HL-60/S4 treated with retinoic acid at 250 ng/mL for 4 days and 3 days (cell line): ENCODE measurements around the gene SOX30.

ENCODE experiments used
- in situ Hi-C: fragments of 300-500 bp; cut with MboI; formaldehyde crosslinking; loops from 2 replicates; pipeline ENCODE4 v1.7.0; 2022; ENCODE audit warnings: low sequenced_read_pairs

Gene SOX30

DNA sequence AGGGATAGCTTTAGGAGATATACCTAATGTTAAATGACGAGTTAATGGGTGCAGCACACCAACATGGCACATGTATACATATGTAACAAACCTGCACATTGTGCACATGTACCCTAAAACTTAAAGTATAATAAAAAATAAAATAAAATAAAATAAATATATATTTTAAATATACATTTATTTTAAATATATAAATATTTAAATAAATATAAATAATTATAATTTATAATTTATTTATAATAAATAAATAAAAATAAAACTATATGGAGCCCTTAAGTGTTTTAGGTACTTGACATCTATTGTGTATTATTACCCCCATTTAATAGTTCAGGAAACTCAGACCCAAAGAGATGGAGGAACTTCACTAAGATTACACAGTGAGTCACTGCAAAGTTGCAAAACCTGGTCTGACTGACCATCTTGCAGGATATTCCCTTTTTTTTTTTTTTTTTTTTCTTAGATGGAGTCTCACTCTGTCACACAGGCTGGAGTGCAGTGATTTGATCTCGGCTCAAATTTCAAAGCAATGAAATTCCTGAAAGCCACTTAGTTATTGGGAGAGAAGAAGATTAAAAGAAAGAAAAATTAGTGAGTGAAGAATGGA, 13.3 kb upstream of the SOX30 start:
- in situ Hi-C loops, result no loop called here

GRCh38 chr5:157659868-157660660, 7.8 kb upstream of the SOX30 start:
- in situ Hi-C loops, result no loop called here

DNA sequence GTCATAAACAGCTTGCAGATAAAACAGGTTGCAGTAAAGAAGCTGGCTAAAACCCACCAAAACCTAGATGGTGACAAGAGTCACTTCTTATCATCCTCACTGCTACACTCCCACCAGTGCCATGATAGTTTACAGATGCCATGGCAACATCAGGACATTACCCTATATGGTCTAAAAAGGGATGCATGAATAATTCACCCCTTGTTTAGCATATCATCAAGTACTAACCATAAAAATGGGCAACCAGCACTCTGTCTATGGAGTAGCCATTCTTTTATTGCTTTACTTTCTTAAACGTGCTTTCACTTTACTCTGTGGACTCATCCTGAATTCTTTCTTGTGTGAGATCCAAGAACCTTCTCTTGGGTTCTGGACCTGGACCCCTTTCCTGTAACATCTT, 6.7 kb upstream of the SOX30 start:
- in situ Hi-C loops, result no loop called here

GRCh38 chr5:157657516-157657915, 5.3 kb upstream of the SOX30 start:
- in situ Hi-C loops, result no loop called here

- in situ Hi-C loops, result no loop called here
Observed at GRCh38 chr5:157651623-157652376, 438 bp downstream of the SOX30 start.

DNA sequence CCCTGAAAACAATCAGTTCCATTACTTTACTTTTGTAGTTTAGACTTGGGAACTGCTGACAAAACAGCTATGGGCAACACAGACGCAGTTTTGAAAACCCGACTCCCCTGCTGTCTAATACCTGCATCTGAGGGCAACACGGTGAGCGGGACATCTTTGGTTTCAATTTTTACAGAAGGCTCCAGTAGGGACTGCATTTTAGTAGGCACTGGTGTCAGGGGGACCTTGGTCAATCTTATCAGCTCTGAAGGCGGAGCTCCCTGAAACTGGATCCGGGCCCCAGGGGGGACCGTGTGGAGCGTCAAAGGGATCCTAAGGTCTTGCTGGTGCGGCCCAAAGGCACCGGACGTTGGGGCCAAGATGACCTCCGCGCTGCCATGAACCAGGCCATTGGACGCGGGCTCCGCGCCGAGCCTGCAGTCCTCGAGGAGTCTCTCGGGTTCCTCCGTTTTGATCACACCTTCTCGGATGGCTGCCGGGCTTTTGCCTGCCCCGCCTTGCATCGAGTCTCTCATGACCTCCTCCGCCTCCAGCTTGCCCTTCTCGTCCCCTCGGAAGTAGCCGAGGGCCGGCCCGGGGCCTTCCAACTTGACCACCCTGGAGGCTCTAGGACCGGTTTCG, 1.1 kb downstream of the SOX30 start:
- in situ Hi-C loops, result no loop called here

DNA sequence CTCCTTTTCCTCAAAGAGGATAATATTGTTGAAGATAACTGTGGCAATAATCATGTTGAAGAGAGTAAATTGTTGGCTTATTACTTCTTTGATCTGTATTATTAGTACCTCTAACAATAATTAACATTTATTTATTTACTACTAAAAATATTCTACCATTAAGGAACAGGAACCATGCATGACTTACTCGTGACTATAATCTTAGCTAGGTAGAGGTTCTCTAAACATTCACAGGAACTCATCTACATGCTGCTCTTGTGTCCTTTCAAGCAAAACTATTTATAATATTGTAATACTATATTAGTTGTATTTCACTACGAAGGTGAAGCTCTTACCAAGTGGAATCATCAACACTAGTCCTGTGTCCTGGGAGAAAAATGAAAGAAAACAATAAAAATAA, 3.1 kb downstream of the SOX30 start:
- in situ Hi-C loops, result no loop called here

- in situ Hi-C loops, result no loop called here
Observed at GRCh38 chr5:157648275-157648990, 3.8 kb downstream of the SOX30 start.

- in situ Hi-C loops, result no loop called here
Observed at GRCh38 chr5:157640406-157641066, 11.7 kb downstream of the SOX30 start.

DNA sequence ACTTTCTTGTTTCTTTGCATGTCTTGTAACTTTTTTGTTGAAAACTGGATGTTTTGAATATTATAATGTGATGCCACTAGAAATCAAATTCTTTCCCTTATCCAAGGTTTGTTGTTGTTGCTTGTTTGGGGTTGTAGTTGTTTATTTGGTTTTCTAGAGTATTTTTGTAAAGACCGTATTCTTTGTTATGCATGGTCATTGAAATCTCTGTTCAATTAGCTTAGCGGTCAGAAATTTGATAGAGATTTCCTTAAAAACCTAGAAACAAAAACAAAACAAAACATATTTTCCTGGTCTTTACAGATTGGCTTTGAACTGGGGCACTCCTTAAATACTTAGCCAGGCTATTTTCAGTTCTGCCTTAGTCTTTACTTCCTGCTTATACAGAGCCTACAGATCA, 21.9 kb downstream of the SOX30 start:
- in situ Hi-C loops, result no loop called here

DNA sequence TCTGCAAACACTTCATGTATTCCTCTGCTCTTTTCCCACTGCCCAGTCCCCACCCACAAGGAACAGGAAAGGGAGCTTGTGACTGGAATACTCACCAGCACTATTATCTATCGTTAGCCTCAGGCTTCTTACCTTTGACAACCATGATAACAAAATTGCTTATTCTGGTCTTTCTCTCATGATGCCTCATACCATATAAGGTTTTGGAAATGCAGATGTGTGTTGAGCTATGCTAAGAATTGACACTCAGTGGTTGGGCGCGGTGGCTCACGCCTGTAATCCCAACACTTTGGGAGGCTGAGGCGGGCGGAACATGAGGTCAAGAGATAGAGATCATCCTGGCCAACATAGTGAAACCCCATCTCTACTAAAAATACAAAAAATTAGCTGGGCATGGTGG, 25.4 kb downstream of the SOX30 start:
- in situ Hi-C loops, result no loop called here

GRCh38 chr5:157624144-157624543, 28.1 kb downstream of the SOX30 start:
- in situ Hi-C loops, result no loop called here

- in situ Hi-C loops, result no loop called here
Observed at GRCh38 chr5:157620776-157621175, 31.5 kb downstream of the SOX30 start.

DNA sequence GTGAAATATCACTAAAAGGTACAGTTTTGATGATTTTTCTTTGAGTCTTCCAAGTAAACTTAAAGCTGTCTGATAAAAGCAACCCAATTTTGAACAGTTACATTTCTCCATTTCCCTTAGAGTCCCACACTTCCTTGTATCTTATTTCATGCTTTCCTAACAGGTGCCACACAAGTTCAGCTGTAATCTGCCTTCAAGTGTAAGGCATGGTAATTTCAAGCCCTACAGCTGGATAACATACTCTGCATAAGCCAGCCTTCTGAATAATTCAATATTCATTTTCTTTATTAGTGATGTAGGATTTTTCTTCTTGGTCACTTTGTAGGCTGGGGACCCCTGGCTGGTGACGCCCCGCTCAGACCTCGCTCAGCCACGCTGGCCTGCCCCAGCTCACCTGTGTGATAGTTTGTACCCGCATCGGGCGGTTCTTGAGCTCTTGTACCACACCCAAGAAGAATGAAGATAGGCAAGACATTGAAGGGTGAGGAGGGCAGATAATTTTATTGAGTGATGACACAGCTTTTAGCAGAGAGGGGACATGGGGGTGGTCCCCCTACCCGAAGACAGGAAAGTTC, 34.0 kb downstream of the SOX30 start:
- in situ Hi-C loops, result no loop called here

DNA sequence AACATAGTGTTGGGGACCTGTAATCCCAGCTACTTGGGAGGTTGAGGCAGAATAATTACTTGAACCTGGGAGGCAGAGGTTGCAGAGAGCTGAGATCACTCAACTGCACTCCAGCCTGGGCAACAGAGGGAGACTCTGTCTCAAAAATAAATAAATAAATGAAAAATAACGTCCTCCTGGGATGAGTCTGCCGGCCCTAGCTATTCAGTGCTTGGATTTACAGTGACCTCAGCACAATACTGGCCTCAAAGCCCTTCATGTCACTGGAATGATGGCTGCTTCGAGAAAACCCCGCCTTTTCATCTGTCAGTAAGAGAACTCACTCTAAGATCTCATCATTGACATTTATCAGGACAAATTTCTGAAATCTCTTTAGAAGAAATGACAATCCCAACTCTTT, 35.5 kb downstream of the SOX30 start:
- in situ Hi-C loops, result no loop called here

DNA sequence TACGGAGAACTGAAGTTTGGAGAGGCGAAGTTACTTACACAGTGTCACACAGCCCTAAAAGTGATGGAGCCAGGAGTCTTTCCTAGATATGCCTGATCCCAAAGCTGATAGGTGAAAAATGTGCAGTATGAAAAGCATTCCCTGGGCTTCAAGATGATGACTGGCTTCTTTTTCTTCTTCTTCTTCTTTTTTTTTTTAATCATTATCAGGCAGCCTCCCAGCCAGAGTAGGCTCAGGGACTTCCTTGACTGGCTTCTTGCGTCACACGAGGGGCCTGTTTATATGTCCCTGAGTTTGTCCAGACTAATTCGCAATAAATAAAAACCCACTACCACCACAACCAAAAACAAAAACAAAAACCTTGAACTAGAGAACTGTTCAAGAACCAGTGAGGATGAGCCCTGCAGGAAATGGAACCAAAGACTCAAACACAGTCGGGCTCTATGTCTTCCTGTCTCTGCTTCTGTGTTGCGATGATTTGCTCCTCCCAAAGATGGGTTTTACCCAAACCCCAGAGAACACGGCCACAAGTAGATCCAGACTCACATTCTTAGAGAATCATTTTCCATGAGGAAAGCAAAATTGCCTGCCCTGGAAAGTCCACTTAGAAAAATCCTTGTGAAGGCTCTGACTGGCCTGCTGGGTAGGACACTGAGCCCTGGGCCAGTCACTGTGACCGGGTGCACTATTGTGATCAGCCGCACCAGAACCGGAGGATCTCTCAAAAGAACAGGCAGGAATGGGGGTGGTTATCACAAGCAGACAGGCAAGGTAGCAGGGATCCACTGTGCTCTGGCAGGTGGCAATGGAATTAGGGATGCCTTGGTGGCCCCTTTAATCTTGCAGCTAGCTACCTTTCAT, 38.6 kb downstream of the SOX30 start:
- in situ Hi-C loops, result no loop called here

DNA sequence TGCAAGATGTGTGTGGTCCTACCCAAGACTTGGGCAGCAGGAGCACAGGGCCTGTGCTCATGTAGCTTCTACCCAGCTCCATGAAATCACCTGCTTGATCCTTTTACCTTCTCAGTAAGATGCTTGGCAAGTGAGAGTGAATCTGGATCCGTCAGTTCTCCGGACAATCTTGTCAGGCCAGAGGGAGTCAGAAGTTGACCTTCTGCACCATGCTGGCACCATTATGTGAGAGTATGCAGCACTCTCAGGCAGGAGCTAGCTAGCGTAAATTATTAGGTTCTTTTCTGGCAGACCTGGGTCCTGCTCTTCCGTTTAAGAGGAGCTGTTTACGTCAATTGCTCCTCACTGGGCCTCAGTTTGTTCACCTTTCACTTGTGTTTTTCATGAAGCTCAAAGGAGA, 39.7 kb downstream of the SOX30 start:
- in situ Hi-C loops, result no loop called here

DNA sequence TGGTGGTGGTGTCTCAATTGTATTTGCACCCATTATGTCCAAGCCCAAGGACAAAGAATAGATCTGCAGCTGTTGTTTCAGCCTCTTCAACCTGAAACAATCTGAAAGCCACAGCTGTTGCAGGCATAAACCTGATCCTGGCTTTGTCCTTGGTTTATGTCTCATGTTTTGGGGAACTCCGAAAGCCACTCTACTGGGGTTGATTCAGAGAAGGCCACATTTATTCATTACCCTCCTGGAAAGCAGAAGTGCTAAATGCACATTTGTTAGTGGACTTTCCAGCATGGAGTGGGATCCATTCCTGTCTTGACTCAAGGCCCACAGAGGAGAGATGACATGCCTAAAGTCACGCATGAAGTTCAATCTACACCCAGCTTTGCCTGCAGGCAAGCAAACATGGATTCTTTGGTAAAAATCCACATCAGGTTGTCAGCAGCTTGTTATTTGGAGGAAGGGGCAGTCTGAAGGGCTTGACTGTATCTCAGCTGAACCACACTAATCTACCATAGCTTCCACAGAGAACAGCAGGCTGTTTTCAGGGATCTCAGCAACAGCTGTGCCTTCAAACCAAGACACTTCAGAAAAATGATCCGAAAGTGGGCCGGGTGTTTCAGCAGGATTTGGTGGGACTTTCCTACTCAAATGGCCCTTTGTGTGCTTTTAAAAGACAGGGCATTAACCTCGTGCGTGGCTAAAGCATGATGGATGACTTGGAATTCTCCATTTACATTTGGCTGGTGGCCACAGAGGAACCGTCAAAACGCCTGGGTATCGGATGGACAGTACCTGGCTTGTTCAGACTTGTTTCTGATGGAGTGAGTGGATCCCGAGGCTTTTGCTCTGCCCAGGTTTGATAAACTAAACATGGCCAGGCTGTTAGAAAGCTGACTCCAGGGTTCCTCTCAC, 40.4 kb downstream of the SOX30 start:
- in situ Hi-C loops, result no loop called here
